ENCODE data around the gene CDNF.
"Not testable (repeated sequence)": the region's sequence is repeated elsewhere in the genome, so short reads cannot be mapped to it uniquely, and the experiment has no call there.

The CDNF gene

DNA sequence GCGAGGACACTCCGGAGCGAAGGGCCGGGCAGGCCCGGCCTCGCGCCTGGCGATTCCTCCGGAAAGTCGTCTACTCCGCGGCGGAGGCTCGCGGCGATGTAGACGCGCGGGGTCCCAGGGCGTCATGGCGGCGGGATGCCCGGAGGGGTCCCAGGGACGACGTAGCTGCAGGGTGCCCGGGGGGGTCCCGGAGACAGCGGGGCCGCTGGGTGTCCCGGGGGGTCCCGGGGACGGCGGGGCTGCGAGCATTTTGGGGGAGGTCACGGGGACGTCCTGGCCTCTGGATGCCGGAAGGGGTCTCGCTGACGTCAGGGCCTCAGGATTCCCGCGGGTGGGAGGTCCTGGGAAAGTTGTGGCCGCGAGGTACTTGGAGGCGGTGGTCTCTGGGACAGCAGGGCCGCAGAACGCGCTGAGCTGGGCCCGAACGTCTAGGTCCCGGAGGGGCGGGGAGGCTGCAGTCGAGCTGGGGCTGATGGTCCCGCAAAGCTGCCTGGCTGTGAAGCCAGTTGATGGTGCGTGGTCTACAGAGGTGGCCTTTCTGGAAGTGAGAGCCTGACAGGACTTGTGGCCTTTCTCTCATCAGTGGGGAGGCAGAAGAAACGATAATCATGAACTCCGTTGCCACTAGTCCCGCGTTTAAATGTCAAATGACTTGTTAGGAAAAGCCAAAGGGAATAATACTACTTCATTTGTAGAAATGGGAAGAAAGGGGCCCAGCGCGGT, 906 bp upstream of the CDNF start:
- peak; percentile 10 for DNase-seq (ENCODE audit: low read depth)

DNA sequence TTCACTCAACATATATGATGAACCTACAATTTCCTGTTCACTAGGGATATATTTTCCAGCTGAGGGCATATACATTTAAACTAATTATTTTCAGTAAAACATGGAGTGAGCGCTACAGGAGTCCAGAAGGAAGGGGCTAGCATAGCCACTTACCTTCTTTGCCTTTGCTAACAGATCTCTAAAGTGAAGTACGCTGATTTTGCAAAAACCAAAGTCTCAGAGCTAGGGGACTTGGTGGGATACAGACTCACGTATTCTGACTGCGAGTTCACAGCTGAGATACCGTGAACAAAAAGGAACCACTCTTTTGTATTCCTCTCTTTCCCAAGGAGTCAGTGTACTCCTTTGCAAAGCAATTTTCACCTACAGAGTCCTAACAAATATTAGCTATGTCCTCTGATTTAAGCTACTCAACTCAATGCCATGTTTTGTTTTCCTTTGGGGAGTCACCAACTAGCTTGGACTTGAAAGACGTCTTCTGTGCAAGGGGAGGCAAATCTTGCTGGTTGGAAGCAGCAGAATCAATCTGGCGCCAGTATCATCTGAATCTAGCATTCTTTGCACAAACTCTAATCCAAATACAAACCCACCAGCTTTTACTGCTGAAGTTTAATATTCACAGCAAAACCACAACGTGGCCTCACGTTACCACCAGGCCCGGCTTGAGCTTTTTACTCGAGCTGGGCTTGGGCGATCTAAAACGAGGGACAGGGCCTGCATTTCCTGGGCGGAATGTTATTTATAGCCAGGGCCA, 657 bp downstream of the CDNF start:
- no peak for DNase-seq (ENCODE audit: low read depth)

DNA sequence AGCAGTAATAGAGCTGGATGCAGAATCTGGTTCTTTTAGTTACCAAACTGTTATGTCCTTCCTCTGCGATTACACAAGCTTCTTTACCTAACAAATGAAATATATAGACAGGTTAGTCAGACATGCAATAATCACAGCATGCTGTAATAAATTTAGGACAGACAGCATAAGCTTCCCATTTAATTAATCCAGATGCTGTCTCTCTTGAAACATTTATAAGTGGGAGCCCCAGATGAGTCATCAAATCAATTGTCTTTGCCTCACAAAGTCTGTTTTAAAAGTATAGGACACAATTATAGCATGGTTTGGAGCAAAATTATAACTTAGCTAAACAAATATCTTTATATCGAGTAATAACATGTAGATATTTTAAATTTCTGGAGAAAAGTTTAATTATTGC, 1.6 kb downstream of the CDNF start:
- no peak for DNase-seq (ENCODE audit: low read depth)

DNA sequence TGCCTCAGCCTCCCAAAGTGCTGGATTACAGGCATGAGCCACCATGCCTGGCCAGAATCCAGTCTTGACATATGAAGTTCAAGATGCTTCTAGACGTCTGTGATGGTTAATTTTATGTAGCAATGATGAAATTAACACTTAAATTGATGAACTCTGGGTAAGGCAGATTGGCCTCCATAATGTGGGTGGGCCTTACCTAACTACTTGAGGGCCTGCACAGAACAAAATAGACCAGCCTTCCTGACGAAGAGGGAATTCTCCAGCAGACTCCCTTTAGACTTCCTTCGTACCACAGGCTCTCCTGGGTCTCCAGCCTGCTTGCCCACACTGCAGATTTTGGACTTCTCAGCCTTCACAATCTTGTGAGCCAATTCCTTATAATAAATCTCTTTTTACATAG, 4.7 kb downstream of the CDNF start:
- no peak for DNase-seq (ENCODE audit: low read depth)

DNA sequence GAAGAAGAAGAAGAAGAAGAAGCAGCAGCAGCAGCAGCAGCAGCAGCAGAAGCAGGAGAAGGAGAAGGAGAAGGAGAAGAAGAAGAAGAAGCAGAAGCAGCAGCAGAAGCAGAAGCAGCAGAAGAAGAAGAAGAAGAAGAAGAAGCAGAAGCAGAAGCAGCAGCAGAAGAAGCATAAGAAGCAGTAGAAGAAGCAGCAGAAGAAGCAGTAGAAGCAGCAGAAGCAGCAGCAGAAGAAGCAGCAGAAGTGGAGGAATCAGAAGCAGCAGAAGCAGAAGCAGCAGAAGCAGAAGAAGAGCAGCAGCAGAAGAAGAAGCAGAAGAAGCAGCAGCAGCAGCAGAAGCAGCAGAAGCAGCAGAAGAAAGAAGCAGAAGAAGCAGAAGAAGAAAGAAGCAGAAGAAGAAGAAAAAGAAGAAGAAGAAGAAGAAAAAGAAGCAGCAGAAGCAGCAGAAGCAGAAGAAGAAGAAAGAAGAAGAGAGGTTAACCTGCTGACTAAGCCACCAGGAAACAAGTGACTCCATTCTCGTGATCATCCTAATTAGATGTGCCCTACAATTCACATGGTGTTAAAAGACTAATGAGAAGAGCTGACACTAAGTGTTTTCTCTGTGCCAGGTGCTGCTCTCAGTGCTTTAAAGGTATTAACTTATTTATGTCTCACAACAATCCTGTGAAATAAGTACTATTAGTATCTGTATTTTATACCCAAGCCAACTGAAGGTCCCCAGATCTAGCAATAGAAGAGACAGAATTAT, 11.6 kb downstream of the CDNF start:
- DNase-seq (ENCODE audit: low read depth): no peak

DNA sequence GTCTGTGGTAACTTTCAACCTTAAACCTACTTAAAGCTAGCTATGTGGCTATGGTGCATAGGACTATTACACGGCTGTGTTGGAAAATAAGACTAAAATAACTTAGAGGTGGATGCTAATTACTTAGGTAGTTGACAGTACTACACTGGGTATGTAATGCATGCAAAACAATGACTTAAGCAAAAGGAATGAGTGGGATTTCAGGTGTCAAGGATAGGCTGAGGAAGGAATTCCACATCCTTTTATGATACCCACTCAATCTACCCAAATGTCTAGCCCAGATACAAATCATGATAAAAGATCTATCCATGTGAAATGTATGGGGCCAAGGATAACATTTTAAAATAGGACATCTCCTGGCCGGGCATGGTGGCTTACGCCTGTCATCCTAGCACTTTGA, 13.9 kb downstream of the CDNF start:
- DNase-seq (ENCODE audit: low read depth): no peak

DNA sequence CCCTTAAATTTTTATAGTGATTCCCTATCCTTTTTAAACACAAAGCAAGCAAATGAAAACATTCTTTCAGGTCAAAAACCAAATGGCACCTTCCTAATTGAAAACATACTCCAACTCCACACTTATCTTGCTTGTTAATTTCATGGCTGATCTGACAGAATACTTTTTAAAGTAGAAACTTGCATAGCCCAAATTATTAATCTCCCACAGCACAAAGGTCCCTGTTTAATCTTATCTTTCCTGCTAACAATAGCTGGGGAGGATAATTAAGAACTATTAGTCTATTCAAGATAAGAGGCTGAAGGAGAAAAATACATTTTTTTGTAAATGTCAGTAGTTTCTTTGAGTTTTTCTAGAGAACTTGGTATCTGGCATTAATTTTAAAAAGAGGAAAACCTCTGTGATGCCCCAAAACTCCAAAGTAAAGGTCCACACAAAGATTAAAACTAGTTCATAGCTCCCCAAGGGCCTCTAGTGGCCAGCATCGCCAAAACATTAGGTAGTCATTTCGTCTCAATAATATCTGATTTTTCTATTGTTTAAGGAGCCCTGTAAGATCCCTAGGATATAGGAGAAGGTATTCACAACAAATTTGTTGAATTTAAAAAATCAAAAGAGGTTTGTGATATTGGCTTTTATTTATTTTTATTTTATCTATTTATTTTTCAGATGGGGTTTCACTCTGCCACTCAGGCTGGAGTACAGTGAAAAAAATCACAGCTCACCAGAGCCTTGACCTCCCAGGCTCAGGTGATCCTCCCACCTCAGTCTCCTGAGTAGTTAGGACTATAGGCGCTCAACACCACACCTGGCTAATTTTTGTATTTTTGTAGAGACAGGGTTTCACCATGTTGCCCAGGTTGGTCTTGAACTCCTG, 14.7 kb downstream of the CDNF start:
- DNase-seq (ENCODE audit: low read depth): peak; percentile 6

DNA sequence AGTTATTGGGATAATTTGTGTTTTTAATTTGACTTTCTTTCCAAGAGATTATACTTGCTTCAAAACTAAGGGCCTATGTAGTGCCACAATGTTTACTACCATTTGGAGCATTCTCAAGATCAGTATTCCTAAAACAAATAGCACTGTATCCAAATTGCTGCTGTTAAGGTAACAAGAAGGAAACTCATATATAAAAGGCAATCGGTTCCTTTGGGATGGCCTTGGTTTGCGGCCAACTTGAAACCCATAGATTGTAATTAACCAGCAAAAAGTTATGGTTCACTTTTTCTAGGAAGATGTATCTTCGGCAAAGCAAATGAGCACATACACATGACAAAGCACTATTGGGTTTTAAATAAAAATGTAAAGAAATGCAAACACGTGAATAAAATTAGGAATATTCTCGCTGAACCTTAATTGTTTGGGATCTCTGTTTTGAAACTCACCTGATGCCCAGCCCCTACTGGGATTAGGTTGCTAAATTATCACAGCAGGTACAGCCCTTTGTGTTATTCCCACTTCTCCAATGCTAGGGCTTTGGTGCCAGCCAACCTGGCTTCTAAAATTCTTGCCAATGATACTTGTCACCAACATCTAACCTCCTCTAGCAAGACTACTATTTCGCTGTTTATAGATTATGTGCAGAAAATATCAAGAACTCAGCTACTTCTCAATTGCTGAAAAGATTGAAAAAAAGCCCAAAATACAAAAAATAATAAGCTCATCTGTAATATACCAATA, 16.0 kb downstream of the CDNF start:
- DNase-seq (ENCODE audit: low read depth): no peak

DNA sequence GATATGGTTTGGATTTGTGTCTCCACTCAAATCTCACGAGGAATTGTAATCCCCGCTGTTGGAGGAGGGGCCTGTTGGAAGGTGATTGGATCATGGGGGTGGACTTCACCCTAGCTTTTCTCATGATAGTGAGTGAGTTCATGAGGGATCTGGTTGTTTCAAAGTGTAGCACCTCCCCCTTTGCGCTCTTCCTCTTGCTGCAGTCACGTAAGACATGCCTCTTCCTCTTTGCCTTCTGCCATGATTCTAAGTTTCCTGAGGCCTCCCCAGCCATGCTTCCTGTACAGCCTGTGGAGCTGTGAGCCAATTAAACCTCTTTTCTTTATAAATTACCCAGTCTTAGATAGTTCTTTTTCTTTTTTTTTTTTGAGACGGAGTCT, 17.1 kb downstream of the CDNF start:
- DNase-seq (ENCODE audit: low read depth): no peak

DNA sequence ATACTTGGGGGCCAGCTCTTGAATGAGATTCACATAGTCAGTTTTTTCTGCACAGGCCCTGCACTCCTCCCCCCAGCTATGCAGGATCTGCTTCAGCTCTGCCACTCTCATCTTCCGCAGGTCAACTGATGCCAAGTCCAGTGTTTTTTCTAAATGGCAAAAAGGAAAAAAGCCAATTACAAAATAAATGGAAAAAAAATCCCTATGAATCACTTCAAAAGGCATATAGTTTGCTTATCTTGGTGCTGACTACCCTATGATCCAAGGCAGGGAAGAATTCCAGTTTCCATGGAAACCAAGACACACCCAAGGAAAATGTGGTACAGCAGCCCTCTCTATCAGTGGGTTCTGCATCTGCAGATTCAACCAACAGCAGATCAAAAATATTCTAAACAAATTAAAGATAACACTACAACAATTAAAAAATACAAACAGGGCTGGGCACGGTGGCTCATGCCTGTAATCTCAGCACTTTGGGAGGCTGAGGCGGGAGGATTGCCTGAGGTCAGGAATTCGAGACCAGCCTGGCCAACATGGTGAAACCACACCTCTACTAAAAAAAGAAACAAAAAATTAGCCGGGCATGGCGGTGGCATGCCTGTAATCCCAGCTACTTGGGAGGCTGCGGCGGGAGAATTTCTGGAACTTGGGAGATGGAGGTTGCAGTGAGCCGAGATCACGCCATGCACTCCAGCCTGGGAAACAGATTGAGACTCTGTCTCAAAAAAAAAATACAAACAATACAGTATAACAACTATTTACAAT, 17.6 kb downstream of the CDNF start:
- DNase-seq (ENCODE audit: low read depth): no peak

DNA sequence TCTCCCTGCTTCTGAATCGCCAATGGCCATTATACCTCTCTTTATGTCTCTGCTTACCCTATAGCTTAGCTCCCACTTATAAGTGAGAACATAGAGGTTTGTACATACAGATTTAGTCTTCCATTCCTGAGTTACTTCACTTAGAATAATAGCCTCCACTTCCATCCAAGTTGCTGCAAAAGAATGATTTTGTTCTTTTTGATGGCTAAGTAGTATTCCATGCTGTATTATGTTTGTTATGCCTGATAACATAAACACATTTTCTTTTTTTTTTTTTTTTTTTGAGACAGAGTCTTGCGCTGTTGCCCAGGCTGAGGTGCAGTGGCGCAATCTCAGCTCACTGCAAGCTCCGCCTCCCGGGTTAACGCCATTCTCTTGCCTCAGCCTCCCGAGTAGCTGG, 21.1 kb downstream of the CDNF start:
- DNase-seq (ENCODE audit: low read depth): not testable (repeated sequence)

DNA sequence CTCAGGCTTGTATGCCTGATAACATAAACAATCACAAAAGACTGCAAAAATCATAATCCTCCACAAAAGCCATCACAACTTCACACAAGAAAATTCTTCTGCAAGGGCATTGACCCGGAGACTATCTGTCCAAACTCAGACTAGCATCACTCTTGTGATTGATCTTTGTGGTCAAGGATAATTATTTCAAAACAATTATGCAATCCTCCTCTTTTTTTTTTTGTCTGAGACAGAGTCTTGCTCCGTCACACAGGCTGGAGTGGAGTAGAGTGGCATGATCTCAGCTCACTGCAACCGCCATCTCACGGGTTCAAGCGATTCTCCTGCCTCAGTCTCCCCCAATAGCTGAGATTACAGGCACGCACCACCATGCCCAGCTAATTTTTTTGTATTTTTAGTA, 22.2 kb downstream of the CDNF start:
- DNase-seq (ENCODE audit: low read depth): no peak

DNA sequence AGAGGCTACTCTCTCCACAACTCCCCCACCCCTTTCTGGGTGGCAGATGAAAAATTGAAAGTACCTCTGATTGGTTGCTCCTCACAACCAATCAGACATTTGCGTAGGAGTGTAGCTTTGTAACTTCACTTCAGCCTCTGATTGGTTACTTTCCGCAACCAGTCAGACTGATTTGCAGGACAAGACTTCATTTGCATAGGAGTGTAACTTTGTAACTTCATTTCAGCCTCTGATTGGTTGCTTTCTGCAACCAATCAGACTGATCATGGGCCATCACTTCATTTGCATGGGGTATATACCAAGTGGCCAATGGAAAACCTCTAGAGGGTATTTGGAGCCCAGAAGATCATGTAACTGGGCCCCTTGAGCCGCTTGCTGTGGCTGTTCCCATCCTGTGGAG, 25.6 kb downstream of the CDNF start:
- DNase-seq (ENCODE audit: low read depth): no peak

DNA sequence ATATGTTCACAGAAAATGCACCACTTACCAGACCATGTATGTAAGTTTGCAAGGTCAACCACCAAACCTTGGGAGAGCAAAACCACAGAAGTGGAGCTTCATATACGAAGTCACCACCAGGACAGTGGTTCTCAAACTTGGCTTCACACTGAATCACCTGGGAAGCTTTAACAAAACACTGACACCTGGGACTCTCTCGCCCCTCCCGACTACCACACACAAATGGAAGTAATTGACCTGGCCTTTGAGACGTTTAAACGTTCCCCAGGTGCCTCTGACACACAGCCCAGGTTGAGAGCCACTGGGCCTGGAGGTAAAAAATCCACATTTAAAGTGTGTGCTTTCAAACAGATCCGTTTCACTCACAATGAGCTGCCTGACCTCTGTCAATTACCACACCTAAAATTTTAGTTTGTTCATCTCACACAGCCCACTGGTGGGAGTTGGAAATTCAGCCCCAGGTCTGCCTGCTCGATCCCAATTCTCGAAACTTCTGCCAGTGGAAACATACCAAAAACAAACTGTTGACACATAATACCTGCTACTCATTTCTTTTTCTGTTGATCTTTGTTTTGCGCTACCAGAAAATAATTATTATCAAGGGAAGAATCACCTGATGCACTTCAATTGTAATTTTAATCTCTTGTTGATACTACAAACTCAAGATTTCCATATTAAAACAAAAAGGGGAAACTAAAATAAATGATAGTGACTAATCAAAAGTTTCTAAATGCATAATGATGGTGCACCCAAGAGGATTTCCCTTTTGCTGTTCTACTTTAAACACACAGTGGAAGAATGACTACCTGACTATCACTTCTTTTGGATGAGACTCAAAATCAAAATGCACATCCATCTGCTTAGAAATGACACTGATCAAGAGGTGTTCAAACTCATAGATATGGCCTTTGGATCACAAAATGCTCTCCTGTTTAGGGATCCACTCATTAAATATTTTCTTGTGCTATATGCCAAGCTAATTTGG, 26.6 kb downstream of the CDNF start:
- DNase-seq (ENCODE audit: low read depth): no peak

DNA sequence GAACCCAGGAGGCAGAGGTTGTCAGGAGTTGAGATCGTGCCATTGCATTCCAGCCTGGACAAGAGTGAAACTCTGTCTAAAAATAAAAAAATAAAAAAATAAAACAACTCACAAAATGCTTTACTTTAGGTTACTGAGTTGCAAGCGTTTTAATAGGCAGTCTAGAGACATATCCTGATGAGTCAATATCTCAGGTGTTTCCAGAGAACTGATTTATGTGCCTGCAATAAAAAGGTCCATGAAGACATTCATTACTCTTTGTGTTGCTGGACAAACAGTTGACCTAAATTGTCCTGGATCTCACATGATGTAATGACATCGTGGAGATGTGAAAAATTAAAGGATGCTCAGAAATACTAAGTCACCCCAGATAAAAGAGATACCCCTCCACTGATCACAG, 31.5 kb downstream of the CDNF start:
- no peak for DNase-seq (ENCODE audit: low read depth)

DNA sequence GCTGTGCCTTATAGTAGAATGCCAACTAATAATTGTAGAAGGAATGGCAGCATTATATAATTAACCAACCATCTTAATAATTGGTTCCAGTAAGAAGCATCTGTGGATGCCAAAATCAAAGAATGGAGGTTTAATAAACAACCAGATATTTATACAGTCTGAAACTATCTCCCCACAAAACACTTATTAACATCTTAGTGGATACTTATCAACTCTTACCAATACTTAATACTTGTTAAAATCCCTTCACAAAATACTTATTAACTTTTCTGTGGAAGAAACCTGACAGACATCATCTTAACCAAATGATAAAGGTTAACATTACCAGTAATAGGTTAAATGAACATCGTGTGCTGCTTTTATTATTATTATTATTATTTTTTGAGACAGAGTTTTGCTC, 34.0 kb downstream of the CDNF start:
- DNase-seq (ENCODE audit: low read depth): no peak

DNA sequence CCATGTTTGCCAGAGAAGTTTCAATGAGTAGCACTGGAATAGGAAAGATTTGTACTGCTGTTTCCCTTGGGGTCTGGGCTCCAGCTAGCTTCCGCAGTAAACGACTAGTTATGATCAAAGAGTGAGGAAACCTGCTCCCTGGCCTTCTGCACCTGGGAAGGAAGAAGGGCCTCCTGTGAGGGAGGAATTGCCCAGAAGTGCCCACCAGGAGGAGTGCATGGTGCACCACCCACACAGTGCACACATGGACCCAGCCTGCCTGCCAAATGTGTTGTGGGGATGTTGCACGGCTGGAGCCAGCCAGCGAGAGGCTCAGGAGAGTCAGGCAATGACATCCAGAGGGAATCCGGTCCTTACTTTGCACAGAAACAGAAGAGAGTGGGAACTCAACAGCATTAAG, 36.1 kb downstream of the CDNF start:
- no peak for DNase-seq (ENCODE audit: low read depth)

DNA sequence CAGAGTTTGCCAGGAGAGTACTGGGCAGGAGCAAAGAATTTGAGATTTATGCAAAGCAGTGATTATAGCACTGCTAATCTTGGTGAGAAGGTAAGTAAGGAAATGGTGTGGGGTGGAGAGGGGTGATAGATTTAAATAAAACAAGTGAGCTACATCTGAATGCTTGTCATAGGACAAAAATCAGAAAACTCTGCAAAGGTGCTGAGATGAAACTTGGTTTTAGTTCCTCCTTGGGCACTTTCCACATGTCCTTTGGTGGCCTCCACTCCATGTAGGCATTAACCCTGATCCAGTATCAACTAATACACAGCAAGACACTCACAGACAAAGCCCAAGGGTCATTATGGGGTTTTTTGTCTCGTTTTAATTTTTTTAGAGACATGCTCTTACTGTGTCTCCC, 37.4 kb downstream of the CDNF start:
- no peak for DNase-seq (ENCODE audit: low read depth)

DNA sequence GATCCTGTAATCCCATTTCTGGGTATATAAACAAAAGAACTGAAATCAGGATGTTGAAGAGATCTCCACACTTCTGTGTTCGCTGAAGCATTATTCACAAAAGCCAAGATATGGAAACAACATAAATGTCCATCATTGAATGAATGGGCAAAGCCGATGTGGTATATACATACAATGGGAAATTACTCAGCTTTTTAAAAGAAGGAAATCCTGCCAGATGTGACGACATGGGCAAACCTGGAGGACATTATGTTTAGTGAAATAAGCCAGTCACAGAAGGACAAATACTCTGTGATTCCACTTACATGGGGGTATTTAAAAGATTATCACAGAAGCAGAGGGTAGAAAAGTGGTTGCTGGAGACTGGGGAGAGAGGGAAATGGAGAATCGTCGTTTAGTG, 39.2 kb downstream of the CDNF start:
- DNase-seq (ENCODE audit: low read depth): no peak

All from activated T-helper 9 cell treated with anti-CD3 and anti-CD28 coated beads, Interleukin-2, amount 50 U/mL, for 16 hours (primary cell).